BLaER1 treated with 17β-estradiol and CSF1 and Interleukin-3, amounts not matched to agents 10 nM and 100 nM (cell line): ENCODE results near the gene FCRL2.

Source experiments
- H3K27ac ChIP-seq, 11 experiments: shearing (Covaris generic); formaldehyde crosslinking; 2 replicates each; pipeline ENCODE4 v1.8.1; 2022
- H3K27me3 ChIP-seq, 11 experiments: shearing (Covaris generic); formaldehyde crosslinking; 2 replicates each; pipeline ENCODE4 v1.8.1; 2022
- H3K36me3 ChIP-seq, 11 experiments: shearing (Covaris generic); formaldehyde crosslinking; 2 replicates each; pipeline ENCODE4 v1.8.1; 2022
- H3K4me1 ChIP-seq, 10 experiments: shearing (Covaris generic); formaldehyde crosslinking; 2 replicates each; pipeline ENCODE4 v1.8.1; 2022
- H3K4me2 ChIP-seq, 11 experiments: shearing (Covaris generic); formaldehyde crosslinking; 2 replicates each; pipeline ENCODE4 v1.8.1; 2022
- H3K4me3 ChIP-seq, 10 experiments: shearing (Covaris generic); formaldehyde crosslinking; 2 replicates each; pipeline ENCODE4 v1.8.1; 2022
- H3K9ac ChIP-seq, 11 experiments: shearing (Covaris generic); formaldehyde crosslinking; 2 replicates each; pipeline ENCODE4 v1.8.1; 2022
- H3K9me3 ChIP-seq, 11 experiments: shearing (Covaris generic); formaldehyde crosslinking; replicated peaks in 1 of 11; 2 replicates each; pipeline ENCODE4 v1.8.1; 2022
- H4K20me1 ChIP-seq, 11 experiments: shearing (Covaris generic); formaldehyde crosslinking; 2 replicates each; pipeline ENCODE4 v1.8.1; 2022
- Cebpa-rat ChIP-seq, 11 experiments: shearing (Covaris generic); IDR thresholded peaks; 2 replicates each; pipeline ENCODE4 v1.8.1; 2022

The FCRL2 gene

GRCh38 chr1:157776971-157777391 is at the start of gene FCRL2:
Gene FCRL2 (minus strand): TSS chr1:157777132. CDS start chr1:157777073, 59 bp downstream.
- Histone ChIP-seq H3K27ac (no peak within 1 kb of the TSS), H4K20me1 (peaks cover 0 to 5% (median 0%) of the 10 kb centered on the region in 11 experiments; a peak in 2 of 22 replicates), H3K4me2 (peak within 1 kb of the TSS in 5 of 11 experiments; percentile 23 to 58 (median 34); a peak in 10 of 22 replicates), H3K4me1 (peaks cover 4 to 55% (median 23%) of the 10 kb centered on the region in 10 experiments; a peak in 15 of 20 replicates), H3K9me3 (no peaks in the 10 kb centered on the region), H3K9ac (no peak within 1 kb of the TSS), H3K27me3 (peaks cover 0 to 43% (median 0%) of the 10 kb centered on the region in 11 experiments; a peak in 4 of 22 replicates), H3K4me3 (no peak within 1 kb of the TSS), H3K36me3 (no peaks in the 10 kb centered on the region)
- TF ChIP-seq Cebpa-rat (IDR thresholded peaks at IDR 0.05), result no peak

DNA sequence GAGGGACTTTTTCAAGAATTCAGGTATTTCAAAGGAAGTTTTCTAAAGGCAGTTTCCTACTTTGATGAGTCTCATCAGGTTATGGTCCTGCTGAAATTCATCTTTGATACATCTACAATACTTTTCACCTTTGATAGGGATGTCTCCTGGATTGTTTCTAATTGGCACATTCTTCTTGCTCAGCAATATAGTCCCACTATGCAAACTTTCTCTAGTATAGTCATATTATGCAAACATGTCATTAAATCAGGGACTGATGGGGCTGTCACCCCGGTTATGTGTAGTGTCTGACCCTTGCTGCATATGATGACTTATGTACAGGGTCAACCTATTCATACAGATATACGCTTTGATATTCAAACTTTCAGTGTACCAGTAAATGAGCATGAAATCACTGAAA is 43.4 kb upstream of the FCRL2 start:
- H3K4me2 ChIP-seq, result peak overlapping the region in 6 of 11 experiments; percentile 1 to 57 (median 52); a peak in 11 of 22 replicates
- no peak overlapping the region for H3K9ac ChIP-seq
- TF ChIP-seq Cebpa-rat (IDR thresholded peaks at IDR 0.05), result no peak
- H3K4me1 ChIP-seq, result peaks cover 8 to 18% (median 12%) of the 10 kb centered on the region in 10 experiments; a peak in 16 of 20 replicates
- H3K27ac ChIP-seq, result no peak overlapping the region
- H3K27me3 ChIP-seq, result no peaks in the 10 kb centered on the region
- no peaks in the 10 kb centered on the region for H4K20me1 ChIP-seq
- peaks cover 0 to 2% (median 0%) of the 10 kb centered on the region in 11 experiments; a peak in 1 of 22 replicates for H3K9me3 ChIP-seq
- no peaks in the 10 kb centered on the region for H3K36me3 ChIP-seq
- H3K4me3 ChIP-seq, result no peak overlapping the region

DNA sequence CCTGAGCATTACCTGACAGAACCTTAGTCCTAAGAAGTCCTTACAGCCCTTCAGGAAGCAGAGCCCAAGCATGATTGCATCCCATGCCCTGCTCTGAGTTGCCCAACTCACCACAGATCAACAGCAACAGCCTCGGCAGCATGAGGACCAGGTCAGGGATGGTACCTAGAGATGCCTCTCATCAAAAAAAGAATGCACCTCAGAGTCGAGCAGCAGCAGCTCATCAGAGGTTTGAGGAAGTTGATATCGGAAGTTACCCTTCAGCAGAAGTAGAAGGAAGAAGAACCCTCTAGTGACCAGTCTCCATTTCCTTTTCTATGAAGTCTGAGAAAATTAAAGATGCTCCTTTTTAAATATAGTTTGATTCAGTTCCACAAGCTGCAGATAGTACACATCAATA is 43.0 kb upstream of the FCRL2 start, which contains the start of gene FCRL1:
Gene FCRL1 (minus strand): TSS at position 225 of the 400 bp plus-strand sequence. CDS start 83 bp downstream, at position 142.
- peaks cover 0 to 6% (median 0%) of the 10 kb centered on the region in 11 experiments; a peak in 1 of 22 replicates for H3K9me3 ChIP-seq
- no peaks in the 10 kb centered on the region for H3K36me3 ChIP-seq
- H3K4me2 ChIP-seq, result peak within 1 kb of the TSS in 9 of 11 experiments; percentile 1 to 57 (median 33); a peak in 14 of 22 replicates
- peaks cover 8 to 18% (median 12%) of the 10 kb centered on the region in 10 experiments; a peak in 16 of 20 replicates for H3K4me1 ChIP-seq
- H3K27ac ChIP-seq, result no peak within 1 kb of the TSS
- TF ChIP-seq Cebpa-rat (IDR thresholded peaks at IDR 0.05), result no peak
- H3K9ac ChIP-seq, result no peak within 1 kb of the TSS
- H4K20me1 ChIP-seq, result no peaks in the 10 kb centered on the region
- no peak within 1 kb of the TSS for H3K4me3 ChIP-seq
- no peaks in the 10 kb centered on the region for H3K27me3 ChIP-seq

DNA sequence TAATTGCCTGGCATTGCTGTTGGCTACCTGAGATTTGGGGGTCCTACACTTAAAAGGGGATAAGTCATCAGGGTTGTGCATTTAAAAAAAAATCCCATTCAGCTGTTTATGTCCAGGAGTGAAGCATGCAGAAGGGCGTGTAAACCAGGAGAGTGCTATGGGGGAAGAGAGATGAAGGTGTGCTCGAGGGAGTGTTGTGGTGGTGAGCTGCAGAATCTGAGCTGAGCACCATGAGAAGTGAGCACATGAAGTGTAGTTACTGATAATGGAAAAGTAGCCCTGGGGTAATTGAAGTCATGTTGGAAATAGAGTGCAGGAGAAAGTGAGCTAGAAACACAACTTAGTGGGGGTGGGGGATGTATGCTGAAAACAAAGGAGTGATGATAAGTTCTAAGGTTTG is 42.3 kb upstream of the FCRL2 start:
- peaks cover 0 to 13% (median 4%) of the 10 kb centered on the region in 11 experiments; a peak in 16 of 22 replicates for H3K9me3 ChIP-seq
- H3K4me1 ChIP-seq, result peaks cover 8 to 18% (median 12%) of the 10 kb centered on the region in 10 experiments; a peak in 16 of 20 replicates
- H3K36me3 ChIP-seq, result no peaks in the 10 kb centered on the region
- H3K4me2 ChIP-seq, result peak overlapping the region in 3 of 11 experiments; percentile 1 to 54 (median 50); a peak in 4 of 22 replicates
- no peak overlapping the region for H3K27ac ChIP-seq
- H3K27me3 ChIP-seq, result no peaks in the 10 kb centered on the region
- TF ChIP-seq Cebpa-rat (IDR thresholded peaks at IDR 0.05), result no peak
- H4K20me1 ChIP-seq, result no peaks in the 10 kb centered on the region
- H3K4me3 ChIP-seq, result no peak overlapping the region
- H3K9ac ChIP-seq, result no peak overlapping the region

DNA sequence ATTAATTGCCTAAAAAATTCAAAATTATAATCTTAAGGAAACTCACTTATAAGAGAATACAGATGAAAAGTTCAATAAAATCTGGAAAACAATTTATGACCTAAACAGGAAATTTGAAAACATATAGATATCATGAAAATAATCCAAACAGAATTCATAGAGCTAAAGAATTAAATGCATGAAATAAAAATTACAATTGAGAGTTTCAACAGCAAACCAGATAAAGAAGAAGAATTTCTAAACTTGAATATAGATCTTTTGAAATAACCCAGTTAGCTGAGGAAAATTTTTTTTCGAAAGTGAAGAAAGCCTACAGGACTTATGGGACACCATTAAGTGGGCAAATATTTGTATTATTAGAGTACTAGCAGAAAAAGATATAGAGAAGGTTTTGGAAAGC is 36.3 kb upstream of the FCRL2 start:
- H3K27me3 ChIP-seq, result no peaks in the 10 kb centered on the region
- no peaks in the 10 kb centered on the region for H3K4me1 ChIP-seq
- H3K36me3 ChIP-seq, result 0 out of 22 replicates have a peak, but pooled peaks cover 0 to 4% (median 0%) of the 10 kb centered on the region in 11 experiments
- H3K9me3 ChIP-seq, result peaks cover 27 to 46% (median 33%) of the 10 kb centered on the region in 11 experiments
- no peak overlapping the region for H3K9ac ChIP-seq
- H3K4me2 ChIP-seq, result no peak overlapping the region
- no peaks in the 10 kb centered on the region for H4K20me1 ChIP-seq
- H3K4me3 ChIP-seq, result no peak overlapping the region
- TF ChIP-seq Cebpa-rat (IDR thresholded peaks at IDR 0.05), result no peak
- H3K27ac ChIP-seq, result no peak overlapping the region

DNA sequence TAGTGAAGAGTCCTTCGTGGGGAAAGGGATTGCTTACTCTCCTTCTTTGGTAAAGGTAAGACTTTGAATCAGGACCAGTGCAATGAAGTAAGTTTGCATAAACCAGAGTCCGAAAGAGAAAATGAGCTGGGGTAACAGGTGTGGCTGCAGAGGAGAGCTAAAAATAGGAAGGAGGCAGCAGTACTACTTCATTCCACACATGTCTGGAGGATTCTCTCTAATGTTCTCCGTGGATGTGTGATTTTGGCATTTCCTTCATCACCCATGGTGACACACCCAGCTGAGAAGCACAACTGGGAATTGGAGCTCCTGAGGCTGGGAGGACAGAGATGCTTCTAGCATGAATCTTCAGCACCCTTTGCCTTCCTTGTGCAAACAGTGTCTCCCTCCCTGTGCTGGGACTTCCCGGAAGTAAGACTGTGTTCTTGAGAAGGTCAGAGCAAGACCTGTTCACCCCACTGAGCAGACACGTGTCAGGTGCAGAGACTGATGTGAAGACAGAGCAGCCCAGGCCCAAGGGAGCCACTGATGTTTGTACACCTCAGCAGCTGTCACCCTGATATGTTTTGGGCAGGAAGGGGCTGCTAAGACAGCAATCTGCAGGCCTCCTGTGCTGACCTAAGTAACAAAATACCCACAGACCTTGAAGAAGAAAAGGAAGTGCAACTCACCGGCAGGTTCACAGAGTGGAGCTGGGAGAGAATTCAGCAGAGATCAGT is 29.7 kb upstream of the FCRL2 start:
- Histone ChIP-seq H3K4me3 (no peak overlapping the region), H3K9ac (no peak overlapping the region), H3K9me3 (peaks cover 0 to 15% (median 9%) of the 10 kb centered on the region in 11 experiments; a peak in 15 of 22 replicates), H3K27ac (no peak overlapping the region), H3K4me1 (peaks cover 0 to 7% (median 0%) of the 10 kb centered on the region in 10 experiments; a peak in 1 of 20 replicates), H3K36me3 (no peaks in the 10 kb centered on the region), H4K20me1 (no peaks in the 10 kb centered on the region), H3K4me2 (0 out of 22 replicates have a peak overlapping the region, but pooled peaks of 1 of the 11 experiments have one; percentile 6), H3K27me3 (no peaks in the 10 kb centered on the region)
- no peak for TF ChIP-seq Cebpa-rat (IDR thresholded peaks at IDR 0.05)

DNA sequence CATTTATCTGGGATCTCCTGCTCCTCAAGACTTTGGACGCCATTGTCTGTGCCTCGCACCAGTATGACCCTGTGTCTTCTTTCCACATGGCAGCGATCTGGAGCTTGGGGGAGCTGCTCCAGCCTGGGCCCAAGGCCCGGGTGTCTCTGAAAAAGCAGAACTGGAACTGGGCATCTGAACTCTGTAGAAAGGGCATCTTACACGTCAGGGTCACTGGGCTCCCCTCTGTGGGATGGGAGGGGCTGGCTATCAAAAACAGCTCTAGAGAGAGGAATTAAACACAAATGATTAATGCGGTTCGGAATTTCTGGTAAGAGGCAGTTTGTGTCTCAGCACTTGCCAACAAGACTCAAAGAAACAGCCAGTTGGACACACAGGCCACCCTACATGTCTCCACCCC is 26.9 kb upstream of the FCRL2 start:
- H3K4me1 ChIP-seq, result peaks cover 0 to 7% (median 0%) of the 10 kb centered on the region in 10 experiments; a peak in 1 of 20 replicates
- no peak overlapping the region for H3K4me3 ChIP-seq
- no peak overlapping the region for H3K27ac ChIP-seq
- H3K27me3 ChIP-seq, result no peaks in the 10 kb centered on the region
- no peaks in the 10 kb centered on the region for H3K36me3 ChIP-seq
- no peak overlapping the region for H3K9ac ChIP-seq
- no peaks in the 10 kb centered on the region for H4K20me1 ChIP-seq
- no peak for TF ChIP-seq Cebpa-rat (IDR thresholded peaks at IDR 0.05)
- peaks cover 0 to 11% (median 5%) of the 10 kb centered on the region in 11 experiments; a peak in 7 of 22 replicates for H3K9me3 ChIP-seq
- H3K4me2 ChIP-seq, result no peak overlapping the region

- Histone ChIP-seq H4K20me1 (no peaks in the 10 kb centered on the region), H3K9ac (no peak overlapping the region), H3K27me3 (no peaks in the 10 kb centered on the region), H3K36me3 (no peaks in the 10 kb centered on the region), H3K9me3 (peaks cover 0 to 19% (median 8%) of the 10 kb centered on the region in 11 experiments; a peak in 9 of 22 replicates), H3K4me3 (no peak overlapping the region), H3K4me1 (peaks cover 0 to 6% (median 0%) of the 10 kb centered on the region in 10 experiments; a peak in 6 of 20 replicates), H3K4me2 (no peak overlapping the region), H3K27ac (no peak overlapping the region)
- TF ChIP-seq Cebpa-rat (IDR thresholded peaks at IDR 0.05), result no peak
Observed at GRCh38 chr1:157799996-157800395, 23.1 kb upstream of the FCRL2 start.

- no peak for TF ChIP-seq Cebpa-rat (IDR thresholded peaks at IDR 0.05)
- Histone ChIP-seq H3K4me2 (peak overlapping the region in 6 of 11 experiments; percentile 4 to 45 (median 14); a peak in 6 of 22 replicates), H3K27me3 (no peaks in the 10 kb centered on the region), H3K4me1 (peaks cover 0 to 6% (median 0%) of the 10 kb centered on the region in 10 experiments; a peak in 6 of 20 replicates), H3K4me3 (no peak overlapping the region), H4K20me1 (no peaks in the 10 kb centered on the region), H3K9me3 (peaks cover 13 to 37% (median 21%) of the 10 kb centered on the region in 11 experiments), H3K9ac (no peak overlapping the region), H3K27ac (no peak overlapping the region), H3K36me3 (peaks cover 0 to under 1% (median 0%) of the 10 kb centered on the region in 11 experiments; a peak in 1 of 22 replicates)
Observed at GRCh38 chr1:157798211-157798610, 21.3 kb upstream of the FCRL2 start.
